Kidney epithelial cell (primary cell): Measurements from ENCODE around the gene ACVR2B. TPM values are rescaled to one million over a fixed set of nuclear protein-coding genes. Genes with fewer than 3 reads are reported as not detected.

ENCODE experiments used
- DNase-seq: peaks from one replicate; pipeline ENCODE4 v3.0.0-alpha.2; 2010; ENCODE audit warnings: low read depth
- H3K27me3 ChIP-seq: 2 replicates; pipeline ENCODE4 v1.6.0; 2011; ENCODE audit warnings: low read length; ENCODE audit not compliant: control insufficient read depth, insufficient read depth
- H3K36me3 ChIP-seq: 2 replicates; pipeline ENCODE4 v1.5.1; 2011; ENCODE audit warnings: low read length; ENCODE audit not compliant: control insufficient read depth, insufficient read depth
- H3K4me3 ChIP-seq: 2 replicates; pipeline ENCODE4 v1.5.1; 2011; ENCODE audit warnings: low read depth, mild to moderate bottlenecking, control low read depth, low read length
- total RNA-seq: library from RNA; depleted of rRNA; stranded (reverse); fragments of >200 nt; gene quantifications from 2 replicates; pipeline ENCODE4 v1.2.3, GENCODE V29; 2015
- TF ChIP-seq, protein P1 (sequence below): IDR thresholded peaks from 2 replicates; pipeline ENCODE4 v1.5.1; 2011; ENCODE audit warnings: mild to moderate bottlenecking, moderate library complexity, low read length, control low read depth, inconsistent platforms; ENCODE audit not compliant: insufficient read depth, poor library complexity, severe bottlenecking

Gene ACVR2B
- total RNA-seq, 1 donor from 2014 or later = 16.1 TPM

DNA sequence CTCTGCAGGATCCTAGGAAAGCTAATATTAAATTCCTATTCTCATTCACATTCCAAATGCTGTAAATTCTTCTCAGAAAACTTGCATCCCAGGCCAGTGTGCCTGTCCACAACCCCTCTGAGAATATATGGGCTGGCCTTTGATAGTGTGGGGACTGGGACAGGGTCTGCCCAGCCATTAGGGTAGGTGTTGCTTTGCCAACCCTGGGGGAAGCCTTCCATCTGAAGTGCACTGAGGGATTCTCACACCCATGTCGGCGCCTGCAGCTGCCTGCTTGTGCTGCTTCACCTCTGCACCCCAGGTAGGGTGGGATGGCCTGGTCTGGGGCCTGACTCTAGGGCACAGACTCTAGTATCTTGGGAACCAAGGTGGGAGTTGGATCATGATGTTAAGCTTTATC, 27.2 kb downstream of the ACVR2B start:
- TF ChIP-seq, protein P1, sequence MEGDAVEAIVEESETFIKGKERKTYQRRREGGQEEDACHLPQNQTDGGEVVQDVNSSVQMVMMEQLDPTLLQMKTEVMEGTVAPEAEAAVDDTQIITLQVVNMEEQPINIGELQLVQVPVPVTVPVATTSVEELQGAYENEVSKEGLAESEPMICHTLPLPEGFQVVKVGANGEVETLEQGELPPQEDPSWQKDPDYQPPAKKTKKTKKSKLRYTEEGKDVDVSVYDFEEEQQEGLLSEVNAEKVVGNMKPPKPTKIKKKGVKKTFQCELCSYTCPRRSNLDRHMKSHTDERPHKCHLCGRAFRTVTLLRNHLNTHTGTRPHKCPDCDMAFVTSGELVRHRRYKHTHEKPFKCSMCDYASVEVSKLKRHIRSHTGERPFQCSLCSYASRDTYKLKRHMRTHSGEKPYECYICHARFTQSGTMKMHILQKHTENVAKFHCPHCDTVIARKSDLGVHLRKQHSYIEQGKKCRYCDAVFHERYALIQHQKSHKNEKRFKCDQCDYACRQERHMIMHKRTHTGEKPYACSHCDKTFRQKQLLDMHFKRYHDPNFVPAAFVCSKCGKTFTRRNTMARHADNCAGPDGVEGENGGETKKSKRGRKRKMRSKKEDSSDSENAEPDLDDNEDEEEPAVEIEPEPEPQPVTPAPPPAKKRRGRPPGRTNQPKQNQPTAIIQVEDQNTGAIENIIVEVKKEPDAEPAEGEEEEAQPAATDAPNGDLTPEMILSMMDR = no peak
- Histone ChIP-seq H3K4me3 (no peak overlapping the region), H3K36me3 (peaks cover 5% of the 10 kb centered on the region), H3K27me3 (no peaks in the 10 kb centered on the region)
- DNase-seq = no peak

DNA sequence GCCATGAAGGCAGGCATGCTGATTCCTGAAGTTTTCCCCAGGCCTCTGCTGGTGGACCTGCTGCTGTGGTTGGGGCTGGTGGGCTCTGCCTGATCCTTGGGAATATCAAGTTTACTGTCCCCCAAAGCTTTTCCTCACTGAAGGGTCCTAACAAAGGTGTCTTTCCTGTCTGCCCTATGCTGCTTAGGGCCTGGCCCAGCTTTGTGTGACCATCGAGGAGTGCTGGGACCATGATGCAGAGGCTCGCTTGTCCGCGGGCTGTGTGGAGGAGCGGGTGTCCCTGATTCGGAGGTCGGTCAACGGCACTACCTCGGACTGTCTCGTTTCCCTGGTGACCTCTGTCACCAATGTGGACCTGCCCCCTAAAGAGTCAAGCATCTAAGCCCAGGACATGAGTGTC, 29.3 kb downstream of the ACVR2B start:
- Histone ChIP-seq H3K27me3 (no peaks in the 10 kb centered on the region), H3K4me3 (no peak overlapping the region), H3K36me3 (peaks cover 5% of the 10 kb centered on the region)
- no peak for DNase-seq
- TF ChIP-seq, protein P1 = no peak

DNA sequence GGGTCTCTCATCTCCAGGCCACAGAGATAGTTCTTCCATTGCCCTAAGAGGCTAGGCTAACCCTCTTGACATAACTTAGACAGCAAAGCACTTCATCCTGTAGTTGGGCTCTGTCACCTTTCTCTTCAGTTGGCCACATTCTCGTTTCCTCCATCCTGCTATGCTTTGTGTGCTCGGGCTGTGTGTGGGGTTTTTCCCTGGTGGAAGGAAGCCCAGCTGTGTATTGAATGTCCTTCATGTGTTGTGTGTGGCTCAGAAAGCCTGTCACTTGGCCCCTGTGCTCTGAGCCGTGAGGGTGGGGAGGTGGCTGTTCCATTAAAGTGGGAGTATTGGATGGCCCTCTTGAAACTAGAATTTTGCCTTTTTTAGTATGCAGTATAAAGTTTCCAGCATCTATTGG, 33.6 kb downstream of the ACVR2B start:
- TF ChIP-seq, protein P1 = no peak
- H3K4me3 ChIP-seq = no peak overlapping the region
- DNase-seq = no peak
- H3K36me3 ChIP-seq = peaks cover 3% of the 10 kb centered on the region
- H3K27me3 ChIP-seq = no peaks in the 10 kb centered on the region

DNA sequence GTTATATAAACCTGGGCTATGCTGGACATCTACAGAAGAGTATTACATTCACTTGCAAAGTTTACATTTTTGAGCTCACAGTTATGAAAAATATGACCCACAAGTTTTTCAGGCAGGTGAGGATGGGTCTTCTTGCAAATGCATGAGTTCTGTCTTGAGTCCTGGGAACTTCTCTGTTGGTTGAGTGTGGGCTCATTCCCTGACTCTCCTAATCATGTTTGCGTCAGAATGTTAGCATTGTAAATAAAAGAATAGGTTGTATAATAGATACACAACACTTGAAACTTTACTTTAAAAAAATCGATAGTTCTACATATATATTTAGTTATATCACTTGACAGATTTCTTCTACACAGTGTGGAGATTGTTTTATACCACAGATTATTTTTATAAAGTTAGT, 35.3 kb downstream of the ACVR2B start:
- TF ChIP-seq, protein P1 = no peak
- no peaks in the 10 kb centered on the region for H3K36me3 ChIP-seq

DNA sequence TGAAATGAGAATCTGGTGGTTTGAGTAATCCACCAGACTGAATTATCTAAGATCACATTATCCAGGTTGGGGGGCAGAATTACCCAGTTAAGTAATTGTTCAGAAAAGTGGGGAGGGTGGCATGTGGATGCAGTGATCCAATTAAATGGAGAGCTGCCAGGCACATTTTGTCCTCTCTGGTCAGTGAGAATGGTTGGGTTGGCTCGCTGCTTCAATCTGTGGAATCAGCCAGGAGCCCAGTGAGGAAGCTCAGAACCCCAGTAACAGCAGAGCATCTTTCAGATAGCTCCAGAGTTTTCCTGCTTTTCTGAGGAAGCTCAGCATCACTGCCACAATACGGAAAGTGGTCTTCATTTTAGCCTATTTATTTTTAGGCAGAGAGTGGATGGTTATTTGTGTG, 36.1 kb downstream of the ACVR2B start:
- DNase-seq = no peak
- Histone ChIP-seq H3K4me3 (no peak overlapping the region), H3K27me3 (no peaks in the 10 kb centered on the region), H3K36me3 (no peaks in the 10 kb centered on the region)
- TF ChIP-seq, protein P1 = no peak

More for the DNA sequence above, 35.3 kb downstream of the ACVR2B start:
- H3K27me3 ChIP-seq = no peaks in the 10 kb centered on the region
- no peak overlapping the region for H3K4me3 ChIP-seq
- no peak for DNase-seq

DNA sequence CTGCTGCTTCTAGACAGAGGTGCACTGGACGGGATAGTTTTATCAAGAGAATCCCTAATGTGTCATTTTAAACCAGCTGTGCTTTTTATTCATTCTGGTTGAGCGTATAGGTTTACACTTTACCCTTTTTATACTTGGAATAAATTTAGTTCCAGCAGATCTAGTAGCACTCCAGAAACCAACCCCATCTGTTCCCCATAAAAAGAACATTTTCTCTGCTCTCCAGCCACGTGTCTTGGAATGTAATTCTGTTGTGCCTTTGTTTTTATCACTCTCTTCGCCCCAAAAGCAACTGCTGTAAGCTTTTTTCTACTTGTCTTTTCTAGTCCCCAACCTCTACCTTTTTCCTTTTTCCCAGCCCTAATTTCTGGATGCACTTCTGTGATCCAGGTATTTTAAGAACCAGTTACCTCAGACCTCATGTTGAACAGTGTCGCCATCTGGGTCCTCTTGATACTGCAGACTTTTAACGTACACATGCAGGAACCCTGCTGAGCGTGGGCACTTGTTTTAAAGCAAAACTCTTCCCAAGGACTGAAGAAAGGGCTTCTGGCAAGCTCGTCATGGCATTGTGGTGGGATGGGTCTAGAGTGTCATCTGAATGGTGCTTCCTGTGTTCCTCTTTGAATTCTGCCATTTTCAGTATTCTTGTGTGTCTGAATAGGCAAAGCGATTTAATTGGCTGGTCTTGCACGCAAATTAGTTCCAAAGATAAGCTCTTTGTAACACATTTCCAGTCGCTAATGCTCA, 36.8 kb downstream of the ACVR2B start:
- H3K27me3 ChIP-seq = no peaks in the 10 kb centered on the region
- no peak overlapping the region for H3K4me3 ChIP-seq
- TF ChIP-seq, protein P1 = no peak
- H3K36me3 ChIP-seq = no peaks in the 10 kb centered on the region
- no peak for DNase-seq
